ENCODE results near the gene LHX6. TPM values are rescaled to one million over a fixed set of nuclear protein-coding genes. Genes with fewer than 3 reads are reported as not detected.
A peak's percentile ranks its signal among the peaks of the same experiment; 100 is the strongest.

Gene LHX6
- total and polyA plus RNA-seq, 2 of the 8 experiments (the other 6 are each of a cell fraction or from before 2014, with no cell fraction given), result 0.92 to 1.2 TPM

DNA sequence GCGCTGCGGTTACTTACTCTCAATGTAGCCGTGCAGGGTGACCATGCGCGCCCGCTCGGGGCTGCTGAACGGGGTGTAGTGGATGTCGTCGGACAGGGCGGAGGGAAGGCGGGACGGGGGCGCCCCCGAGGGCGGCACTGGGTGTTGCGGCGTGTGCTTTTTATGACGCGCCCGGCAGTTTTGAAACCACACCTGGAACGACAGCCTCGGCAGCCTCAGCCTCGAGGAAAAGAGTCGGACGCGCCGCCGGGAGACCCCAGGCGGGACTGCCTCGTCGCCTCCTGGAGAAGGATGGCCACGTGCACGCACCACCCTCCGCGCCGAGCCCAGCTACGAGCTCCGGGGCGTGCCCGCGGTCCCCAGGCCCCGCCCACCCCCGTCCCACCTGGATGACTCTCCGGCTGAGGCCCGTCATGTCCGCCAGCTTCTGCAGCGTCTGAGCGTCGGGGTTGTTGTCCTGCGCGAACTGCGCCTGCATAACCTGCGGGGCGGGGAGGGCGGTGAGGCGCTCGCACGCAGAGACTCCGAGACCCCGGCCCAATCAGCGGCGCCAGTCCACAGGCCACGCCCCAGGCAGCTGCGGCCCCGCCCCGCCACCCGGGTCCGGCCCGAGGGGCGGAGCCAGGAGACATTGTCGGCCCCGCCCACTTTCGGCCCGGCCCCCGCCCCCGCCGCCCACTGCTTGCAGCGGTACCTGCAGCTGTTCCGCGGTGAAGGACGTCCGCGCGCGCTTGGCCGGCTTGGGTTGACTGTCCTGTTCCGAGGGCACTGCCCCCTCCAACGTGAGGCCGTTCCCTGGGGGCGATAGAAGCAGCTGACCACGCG, 15.0 kb downstream of the LHX6 start (continued):
- TF ChIP-seq SUZ12 (IDR thresholded peaks at IDR 0.05; ENCODE audit: low read length) (0 out of 2 replicates have a peak, but pooled peaks have one; percentile 32), EZH2 (IDR thresholded peaks at IDR 0.05; ENCODE audit: low read depth, low read length, severe bottlenecking) (peak; percentile 28), E2F6 (IDR thresholded peaks at IDR 0.05) (peak; percentile 99), CBX5 (IDR thresholded peaks at IDR 0.05; ENCODE audit: low read depth, low read length) (no peak), SIX5 (IDR thresholded peaks at IDR 0.05; ENCODE audit: low read depth, low read length) (no peak), TAF1 (IDR thresholded peaks at IDR 0.05; ENCODE audit: low read depth, low read length) (no peak)
- TF ChIP-seq, protein P1, sequence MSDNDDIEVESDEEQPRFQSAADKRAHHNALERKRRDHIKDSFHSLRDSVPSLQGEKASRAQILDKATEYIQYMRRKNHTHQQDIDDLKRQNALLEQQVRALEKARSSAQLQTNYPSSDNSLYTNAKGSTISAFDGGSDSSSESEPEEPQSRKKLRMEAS (IDR thresholded peaks at IDR 0.05), result peak; percentile 99
